ENCODE results near the gene DENND4B. TPM values are rescaled to one million over a fixed set of nuclear protein-coding genes. Genes with fewer than 3 reads are reported as not detected.
"Not testable (repeated sequence)": the region's sequence is repeated elsewhere in the genome, so short reads cannot be mapped to it uniquely, and the experiment has no call there.

The DENND4B gene
- total RNA-seq, 4 donors from 2014 or later, result 42.3 to 121 (median 50.3) TPM

GRCh38 chr1:153899509-153899908, 47.0 kb downstream of the DENND4B start:
- Histone ChIP-seq H3K27me3 (no peaks in the 10 kb centered on the region), H3K36me3 (peaks cover 0 to 9% (median 0%) of the 10 kb centered on the region in 4 donors), H3K27ac (no peak overlapping the region), H3K4me3 (no peak overlapping the region), H3K4me1 (peaks cover 0 to 4% (median 0%) of the 10 kb centered on the region in 4 donors), H3K9me3 (no peaks in the 10 kb centered on the region)
- DNase-seq, result no peak
- 98 to 100% methylated on average over 6 of the region's 6 CpGs for WGBS, 2 donors (ENCODE audit: low coverage in 1 of 2)
- no peak for TF ChIP-seq CTCF (IDR thresholded peaks at IDR 0.05)
- TF ChIP-seq EP300 (IDR thresholded peaks at IDR 0.05; ENCODE audit: low read depth), result no peak
- TF ChIP-seq POLR2A (IDR thresholded peaks at IDR 0.05), result no peak
- in situ Hi-C loops (cut with MboI; ENCODE audit: low pct_ligation_motif_present in 1 of 4, low pct_unique_long_range_greater_than_20kb in 1 of 4, low sequenced_read_pairs in 3 of 4) (no loop called here), intact Hi-C loops (cut with DNase I; ENCODE audit: low total_unique reads) (no loop called here)

DNA sequence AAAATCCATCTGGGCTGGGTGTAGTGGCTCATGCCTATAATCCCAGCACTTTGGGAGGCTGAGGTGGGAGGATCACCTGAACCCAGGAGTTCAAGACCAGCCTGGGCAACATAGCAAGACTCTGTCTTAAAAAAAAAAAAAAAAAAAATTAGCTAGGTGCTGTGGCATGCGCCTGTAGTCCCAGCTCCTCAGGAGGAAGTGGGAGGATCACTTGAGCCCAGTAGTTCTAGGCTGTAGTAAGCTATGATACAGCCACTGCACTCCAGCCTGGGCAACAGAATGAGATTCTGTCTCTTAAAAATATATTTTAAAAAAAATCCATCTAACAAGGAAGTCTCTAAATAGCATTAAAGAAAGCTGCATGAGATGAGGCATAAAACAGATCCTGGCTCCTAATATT, 50.7 kb downstream of the DENND4B start:
- H3K36me3 ChIP-seq, result peaks cover 0 to 14% (median 0%) of the 10 kb centered on the region in 4 donors
- H3K4me3 ChIP-seq; H3K9me3 ChIP-seq; H3K27ac ChIP-seq; H3K4me1 ChIP-seq; intact Hi-C loops (cut with DNase I; ENCODE audit: low total_unique reads); DNase-seq; H3K27me3 ChIP-seq; in situ Hi-C loops (cut with MboI; ENCODE audit: low pct_ligation_motif_present in 1 of 4, low pct_unique_long_range_greater_than_20kb in 1 of 4, low sequenced_read_pairs in 3 of 4): not testable (repeated sequence)
- WGBS, 2 donors (ENCODE audit: low coverage in 1 of 2), result 73 to 100% methylated on average over 1 of the region's 1 CpG

DNA sequence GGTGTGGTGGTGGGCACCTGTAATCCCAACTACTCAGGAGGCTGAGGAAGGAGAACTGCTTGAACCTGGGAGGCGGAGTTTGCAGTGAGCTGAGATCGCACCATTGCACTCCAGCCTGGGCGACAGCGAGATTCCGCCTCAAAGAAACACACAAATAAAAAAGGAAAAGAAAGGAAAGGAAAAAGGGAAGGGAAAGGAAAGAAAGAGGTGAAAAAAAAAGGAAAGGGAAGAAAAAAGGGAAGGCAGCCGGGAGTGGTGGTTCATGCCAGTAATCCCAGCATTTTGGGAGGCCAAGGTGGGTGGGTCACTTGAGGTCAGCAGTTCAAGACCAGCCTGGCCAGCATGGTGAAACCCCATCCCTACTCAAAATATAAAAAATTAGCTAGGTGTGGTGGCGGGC, 55.5 kb downstream of the DENND4B start:
- DNase-seq; H3K27me3 ChIP-seq; H3K36me3 ChIP-seq; H3K4me3 ChIP-seq; intact Hi-C loops (cut with DNase I; ENCODE audit: low total_unique reads); H3K27ac ChIP-seq; H3K9me3 ChIP-seq; in situ Hi-C loops (cut with MboI; ENCODE audit: low pct_ligation_motif_present in 1 of 4, low pct_unique_long_range_greater_than_20kb in 1 of 4, low sequenced_read_pairs in 3 of 4): not testable (repeated sequence)
- H3K4me1 ChIP-seq, result peaks cover 3 to 30% (median 27%) of the 10 kb centered on the region in 4 donors
- WGBS, 2 donors (ENCODE audit: low coverage in 1 of 2), result 80 to 98% methylated on average over 1 to 7 of the region's 7 CpGs

DNA sequence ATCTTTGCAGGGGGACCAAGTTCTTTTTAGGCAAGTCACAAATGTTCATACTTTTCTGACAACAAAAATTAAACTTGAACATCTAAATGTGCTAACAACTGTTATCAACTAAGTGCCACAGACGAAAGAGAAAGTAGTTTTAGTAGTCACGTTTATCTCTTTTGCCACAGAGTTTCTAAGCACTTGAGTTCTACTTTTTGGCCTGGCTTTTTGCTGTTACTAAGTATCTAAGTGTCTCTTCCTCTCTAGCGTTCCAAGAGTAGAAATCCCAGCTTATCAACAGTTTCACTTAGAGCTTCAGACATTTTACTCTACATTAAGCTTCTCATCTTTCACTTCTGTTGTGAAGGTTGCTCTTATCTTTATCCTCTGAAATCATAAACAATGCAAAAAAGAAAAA, 58.0 kb downstream of the DENND4B start:
- intact Hi-C loops (cut with DNase I; ENCODE audit: low total_unique reads), result no loop called here
- WGBS, 2 donors (ENCODE audit: low coverage in 1 of 2), result 6 to 25% methylated on average over 3 of the region's 3 CpGs
- Histone ChIP-seq H3K36me3 (no peaks in the 10 kb centered on the region), H3K4me1 (peaks cover 3 to 44% (median 28%) of the 10 kb centered on the region in 4 donors), H3K9me3 (no peaks in the 10 kb centered on the region), H3K4me3 (peak overlapping the region in 1 of 4 donors; percentile 5), H3K27ac (peak overlapping the region in 3 of 4 donors; percentile 56 to 63 (median 62)), H3K27me3 (no peaks in the 10 kb centered on the region)
- TF ChIP-seq POLR2AphosphoS5 (IDR thresholded peaks at IDR 0.05) (no peak), CTCF (IDR thresholded peaks at IDR 0.05) (no peak), EP300 (IDR thresholded peaks at IDR 0.05; ENCODE audit: low read depth) (no peak), POLR2A (IDR thresholded peaks at IDR 0.05) (no peak)
- in situ Hi-C loops (cut with MboI; ENCODE audit: low pct_ligation_motif_present in 1 of 4, low pct_unique_long_range_greater_than_20kb in 1 of 4, low sequenced_read_pairs in 3 of 4), result no loop called here
- DNase-seq, result no peak

- no peak overlapping the region for H3K4me3 ChIP-seq
- peaks cover 20 to 68% (median 46%) of the 10 kb centered on the region in 4 donors for H3K4me1 ChIP-seq
- DNase-seq, result no peak
- in situ Hi-C loops (cut with MboI; ENCODE audit: low pct_ligation_motif_present in 1 of 4, low pct_unique_long_range_greater_than_20kb in 1 of 4, low sequenced_read_pairs in 3 of 4) (no loop called here), intact Hi-C loops (cut with DNase I; ENCODE audit: low total_unique reads) (no loop called here)
- H3K27ac ChIP-seq, result peak overlapping the region in 2 of 4 donors; percentile 52 to 54
- 47 to 54% methylated on average over 3 of the region's 3 CpGs for WGBS, 2 donors (ENCODE audit: low coverage in 1 of 2)
- H3K9me3 ChIP-seq, result no peaks in the 10 kb centered on the region
- no peaks in the 10 kb centered on the region for H3K36me3 ChIP-seq
- no peaks in the 10 kb centered on the region for H3K27me3 ChIP-seq
- TF ChIP-seq POLR2AphosphoS5 (IDR thresholded peaks at IDR 0.05) (no peak), POLR2A (IDR thresholded peaks at IDR 0.05) (no peak), EP300 (IDR thresholded peaks at IDR 0.05; ENCODE audit: low read depth) (no peak), CTCF (IDR thresholded peaks at IDR 0.05) (no peak)
Measured at GRCh38 chr1:153886127-153886526, 60.4 kb downstream of the DENND4B start.
